H1 (cell line): Measurements from ENCODE around the gene SEC31A. TPM values are rescaled to one million over a fixed set of nuclear protein-coding genes. Genes with fewer than 3 reads are reported as not detected.

Experiments used
- CTCF ChIA-PET: fragments of 300-600 bp; sonication (Branson Sonifier 250); formaldehyde crosslinking; loops from one replicate; lab custom pipeline; 2021; ENCODE audit not compliant: partially characterized antibody; lab: Charles Lee
- POLR2A ChIA-PET: fragments of 300-600 bp; sonication (Branson Sonifier 250); formaldehyde crosslinking; loops from one replicate; lab custom pipeline; 2021; ENCODE audit warnings: inconsistent platforms; ENCODE audit not compliant: partially characterized antibody; lab: Charles Lee
- DNase-seq, 2 experiments: peaks; one replicate each; pipeline versions ENCODE4 v3.0.0 to v3.0.0-alpha.2; 2010 to 2022; ENCODE audit warnings: low spot score in 2 of 2, low read depth in 1 of 2, mixed read lengths in 1 of 2
- FAIRE-seq: peaks from 2 replicates; lab custom pipeline; 2011; peaks lifted over from hg19 to GRCh38; lab: Jason Lieb, UNC
- H2AFZ ChIP-seq: 2 replicates; pipeline ENCODE4 v1.8.1; 2012; ENCODE audit warnings: low read length, inconsistent platforms
- H2AK5ac ChIP-seq: 2 replicates; pipeline ENCODE4 v1.6.1; 2013; ENCODE audit warnings: low read depth, low read length
- H2BK120ac ChIP-seq: replicated peaks from 2 replicates; pipeline ENCODE3; 2013; ENCODE audit warnings: low read depth, low read length, inconsistent platforms
- H2BK12ac ChIP-seq: 2 replicates; pipeline ENCODE4 v1.6.1; 2013; ENCODE audit warnings: low read depth, low read length
- H2BK15ac ChIP-seq: 2 replicates; pipeline ENCODE4 v1.6.1; 2013; ENCODE audit warnings: low read length
- H2BK20ac ChIP-seq: 2 replicates; pipeline ENCODE4 v1.6.1; 2013; ENCODE audit warnings: low read length
- H2BK5ac ChIP-seq: 2 replicates; pipeline ENCODE4 v1.6.1; 2013; ENCODE audit warnings: low read depth, low read length
- H3K14ac ChIP-seq: 2 replicates; pipeline ENCODE4 v1.6.1; 2013; ENCODE audit warnings: inconsistent platforms; ENCODE audit not compliant: insufficient read length
- H3K18ac ChIP-seq: 2 replicates; pipeline ENCODE4 v1.6.1; 2013; ENCODE audit warnings: low read length; ENCODE audit errors: extremely low read depth
- H3K23ac ChIP-seq: 2 replicates; pipeline ENCODE4 v1.6.1; 2013; ENCODE audit warnings: inconsistent platforms; ENCODE audit not compliant: insufficient read length
- H3K23me2 ChIP-seq: 2 replicates; pipeline ENCODE4 v1.6.1; 2013; ENCODE audit warnings: low read depth, low read length
- H3K27ac ChIP-seq: 2 replicates; pipeline ENCODE4 v1.6.1; 2011; ENCODE audit warnings: low read depth, low read length, inconsistent platforms
- H3K27me3 ChIP-seq, 4 experiments: replicated peaks in 1 of 4; 1 replicate in 1 of 4; 2 replicates in 3 of 4; pipeline versions ENCODE4 v1.6.1 to v1.8.1; 2011 to 2013; ENCODE audit warnings: low read length in 3 of 4, mild to moderate bottlenecking in 3 of 4, inconsistent platforms in 2 of 4, mixed read lengths in 2 of 4, moderate library complexity in 1 of 4; ENCODE audit not compliant: control insufficient read depth in 3 of 4, insufficient read depth in 3 of 4; ENCODE audit errors: extremely low read depth in 1 of 4
- H3K36me3 ChIP-seq, 4 experiments: 2 replicates each; pipeline versions ENCODE4 v1.6.1 to v1.8.1; 2011 to 2013; ENCODE audit warnings: mild to moderate bottlenecking in 4 of 4, low read length in 3 of 4, moderate library complexity in 2 of 4, control low read depth in 1 of 4, inconsistent platforms in 1 of 4; ENCODE audit not compliant: insufficient read depth in 4 of 4, control insufficient read depth in 2 of 4
- H3K4ac ChIP-seq: replicated peaks from 2 replicates; pipeline ENCODE3; 2013; ENCODE audit warnings: low read length, low read depth, mixed read lengths, inconsistent platforms; ENCODE audit not compliant: insufficient read length
- H3K4me1 ChIP-seq, 4 experiments: replicated peaks in 1 of 4; 1 replicate in 1 of 4; 2 replicates in 3 of 4; pipeline versions ENCODE4 v1.6.1 to v1.8.1; 2011 to 2013; ENCODE audit warnings: low read length in 3 of 4, inconsistent platforms in 2 of 4, mixed read lengths in 1 of 4; ENCODE audit not compliant: insufficient read depth in 4 of 4, control insufficient read depth in 3 of 4
- H3K4me2 ChIP-seq, 2 experiments: 2 replicates each; pipeline versions ENCODE4 v1.6.1 to v1.8.1; 2011 to 2013; ENCODE audit warnings: low read depth in 2 of 2, low read length in 2 of 2, control low read depth in 1 of 2, inconsistent platforms in 1 of 2, mild to moderate bottlenecking in 1 of 2; ENCODE audit not compliant: insufficient read depth in 1 of 2
- H3K4me3 ChIP-seq, 4 experiments: fragments of 200-600, 300-600 bp in 1 of 4; sonication (generic), shearing (Covaris generic), sonication (Bioruptor Twin) in 1 of 4; 2 replicates each; pipeline versions ENCODE4 v1.5.1 to v1.8.1; 2011 to 2016; ENCODE audit warnings: low read length in 4 of 4, low read depth in 3 of 4, control low read depth in 2 of 4, inconsistent platforms in 2 of 4, mild to moderate bottlenecking in 2 of 4, mixed read lengths in 1 of 4, moderate library complexity in 1 of 4; ENCODE audit not compliant: insufficient read depth in 2 of 4; ENCODE audit errors: extremely low read depth in 1 of 4
- H3K56ac ChIP-seq: replicated peaks from 2 replicates; pipeline ENCODE3; 2013; ENCODE audit warnings: low read depth, mild to moderate bottlenecking, mixed read lengths, low read length, inconsistent platforms; ENCODE audit not compliant: insufficient read length
- H3K79me1 ChIP-seq: 2 replicates; pipeline ENCODE4 v1.6.1; 2013; ENCODE audit warnings: low read depth, low read length, control low read depth
- H3K79me2 ChIP-seq, 2 experiments: 2 replicates each; pipeline versions ENCODE4 v1.6.1 to v1.8.1; 2012 to 2013; ENCODE audit warnings: low read length in 2 of 2, mild to moderate bottlenecking in 2 of 2, inconsistent platforms in 1 of 2; ENCODE audit not compliant: insufficient read depth in 2 of 2, control insufficient read depth in 1 of 2
- H3K9ac ChIP-seq, 4 experiments: replicated peaks in 1 of 4; 1 replicate in 1 of 4; 2 replicates in 3 of 4; pipeline versions ENCODE4 v1.6.1 to v1.8.1; 2011 to 2013; ENCODE audit warnings: low read depth in 3 of 4, low read length in 3 of 4, control low read depth in 2 of 4, mild to moderate bottlenecking in 2 of 4, moderate library complexity in 2 of 4, inconsistent platforms in 1 of 4; ENCODE audit errors: extremely low read depth in 1 of 4
- H3K9me3 ChIP-seq, 2 experiments: 2 replicates each; pipeline versions ENCODE4 v1.6.1 to v1.8.1; 2012 to 2013; ENCODE audit warnings: mild to moderate bottlenecking in 2 of 2, moderate library complexity in 2 of 2, control low read depth in 1 of 2, inconsistent platforms in 1 of 2, low read depth in 1 of 2, low read length in 1 of 2, mixed read lengths in 1 of 2; ENCODE audit not compliant: insufficient read depth in 2 of 2
- H4K20me1 ChIP-seq, 2 experiments: replicated peaks in 1 of 2; 2 replicates each; pipeline versions ENCODE3 to v1.8.1; 2011 to 2013; ENCODE audit warnings: inconsistent platforms in 2 of 2, low read length in 2 of 2, mild to moderate bottlenecking in 1 of 2; ENCODE audit not compliant: insufficient read depth in 2 of 2, control insufficient read depth in 1 of 2
- H4K5ac ChIP-seq: 2 replicates; pipeline ENCODE4 v1.6.1; 2013; ENCODE audit warnings: low read length, low read depth, mixed read lengths, inconsistent platforms; ENCODE audit not compliant: insufficient read length
- H4K8ac ChIP-seq: 2 replicates; pipeline ENCODE4 v1.8.0; 2013; ENCODE audit warnings: mild to moderate bottlenecking, moderate library complexity, low read length, inconsistent platforms; ENCODE audit not compliant: insufficient read depth; ENCODE audit errors: extremely low read depth
- H4K91ac ChIP-seq: replicated peaks from 2 replicates; pipeline ENCODE3; 2013; ENCODE audit warnings: low read length, mixed read lengths, inconsistent platforms; ENCODE audit not compliant: insufficient read length
- BRCA1 ChIP-seq: IDR thresholded peaks from 2 replicates; pipeline ENCODE4 v1.6.1; 2012; ENCODE audit warnings: low read depth, low read length, improper control_type of control experiment
- CEBPB ChIP-seq: IDR thresholded peaks from 2 replicates; pipeline ENCODE4 v1.6.1; 2012; ENCODE audit warnings: low read depth, low read length
- E2F6 ChIP-seq: IDR thresholded peaks from 2 replicates; pipeline ENCODE4 v1.6.1; 2012; ENCODE audit warnings: inconsistent platforms
- EZH2 ChIP-seq: fragments of 200-600 bp; sonication (generic); IDR thresholded peaks from 2 replicates; pipeline ENCODE4 v1.7.1; 2012; ENCODE audit warnings: low read depth, mild to moderate bottlenecking, moderate library complexity, low read length, inconsistent platforms; ENCODE audit not compliant: severe bottlenecking
- KDM5A ChIP-seq: fragments of 200-600 bp; IDR thresholded peaks from 2 replicates; pipeline ENCODE4 v1.7.1; 2012; ENCODE audit warnings: mild to moderate bottlenecking, low read length, inconsistent platforms, mixed read lengths
- RAD21 ChIP-seq, 2 experiments: IDR thresholded peaks in 1 of 2; conservative IDR thresholded peaks in 1 of 2; 2 replicates each; pipeline ENCODE4 v1.6.1; 2011; ENCODE audit warnings: low read depth in 2 of 2, low read length in 2 of 2, improper control_type of control experiment in 1 of 2, inconsistent platforms in 1 of 2, mild to moderate bottlenecking in 1 of 2, moderate library complexity in 1 of 2
- WGBS, 2 experiments: shearing (Covaris generic) in 1 of 2; methylation state at CpG; one replicate each; pipeline versions ENCODE4 v1.1.6 to v1.1.7; 2013 to 2015; ENCODE audit warnings: low lambda C conversion rate in 2 of 2, mixed read lengths in 2 of 2, inconsistent platforms in 1 of 2, low coverage in 1 of 2, missing lambda C conversion rate in 1 of 2; ENCODE audit not compliant: insufficient replicate concordance in 2 of 2, insufficient coverage in 1 of 2, insufficient read length in 1 of 2; ENCODE audit errors: extremely low coverage in 1 of 2, missing lambda C conversion rate in 1 of 2; 5-methylcytosine and 5-hydroxymethylcytosine counted together
- polyA plus RNA-seq, 7 experiments: library from polyadenylated mRNA; depleted of rRNA in 3 of 7; stranded (reverse) in 5 of 7; unstranded in 2 of 7; fragments of >200 nt in 5 of 7; fragments of 200-250 nt in 2 of 7; gene quantifications; 1 replicate in 5 of 7; 2 replicates in 1 of 7; 4 replicates in 1 of 7; pipeline versions ENCODE4 v1.2.1 to v1.2.3, GENCODE V29; 2011 to 2013; ENCODE audit warnings: missing spikeins in 2 of 7, mixed read lengths in 2 of 7
- total RNA-seq: library from RNA; stranded (reverse); fragmentation: NEBNext Ultra II Directional; extraction: Animal tissue kit (Norgen Biotek cat#: 25700); gene quantifications from 2 replicates; pipeline ENCODE4 v1.2.1, GENCODE V29; 2021

Gene SEC31A
- total and polyA plus RNA-seq, 2 of the 8 experiments (the other 6 are each of a cell fraction or from before 2014, with no cell fraction given), result 112 to 125 TPM

- DNase-seq (no peak), FAIRE-seq (no peak)
- WGBS, 2 experiments, result 63% methylated on average over 7 of the region's 7 CpGs; no CpG with 5 or more reads in 1 of the 2 experiments
- H2AFZ ChIP-seq, result no peak overlapping the region
- no peak overlapping the region for H3K18ac ChIP-seq
- H2BK12ac ChIP-seq, result no peak overlapping the region
- no peak overlapping the region for H3K4me2 ChIP-seq
- no peak overlapping the region for H2BK15ac ChIP-seq
- H3K79me1 ChIP-seq, result no peaks in the 10 kb centered on the region
- H2BK20ac ChIP-seq, result no peak overlapping the region
- peaks cover 0 to 6% (median 0%) of the 10 kb centered on the region in 4 experiments; a peak in 1 of 8 replicates for H3K36me3 ChIP-seq
- peaks cover 68 to 99% (median 96%) of the 10 kb centered on the region in 4 experiments for H3K27me3 ChIP-seq
- H4K5ac ChIP-seq, result no peak overlapping the region
- no peak overlapping the region for H3K9ac ChIP-seq
- H3K27ac ChIP-seq, result no peak overlapping the region
- H3K4me1 ChIP-seq, result peaks cover 0 to 5% (median 0%) of the 10 kb centered on the region in 4 experiments; a peak in 2 of 7 replicates
- no peaks in the 10 kb centered on the region for H3K23me2 ChIP-seq
- H4K8ac ChIP-seq, result no peak overlapping the region
- no peak overlapping the region for H2BK120ac ChIP-seq
- no peak overlapping the region for H3K56ac ChIP-seq
- ChIA-PET POLR2A (interaction anchor here (0.6 kb wide), 1 partner anchor 13 kb away, joined by 3 read pairs; no protein-coding TSS in a partner anchor), CTCF (interaction anchor here (0.6 to 3.5 kb wide), 5 partner anchors 8 to 1696 kb away, joined by 3 to 13 read pairs (median 4); no protein-coding TSS in a partner anchor)
- H3K4me3 ChIP-seq, result no peak overlapping the region
- no peak overlapping the region for H3K14ac ChIP-seq
- H4K91ac ChIP-seq, result no peak overlapping the region
- H2BK5ac ChIP-seq, result no peak overlapping the region
- no peak overlapping the region for H2AK5ac ChIP-seq
- H4K20me1 ChIP-seq, result peaks cover 10 to 32% of the 10 kb centered on the region in 2 experiments
- no peak overlapping the region for H3K4ac ChIP-seq
- no peaks in the 10 kb centered on the region for H3K79me2 ChIP-seq
- peaks cover 5 to 7% of the 10 kb centered on the region in 2 experiments; a peak in 1 of 4 replicates for H3K9me3 ChIP-seq
- no peak overlapping the region for H3K23ac ChIP-seq
- TF ChIP-seq KDM5A, result no peak
- TF ChIP-seq BRCA1, result no peak
- TF ChIP-seq EZH2, result peak; percentile 11
- TF ChIP-seq E2F6, result no peak
- TF ChIP-seq RAD21 (IDR thresholded peaks at IDR 0.05 in 1 of 2, conservative IDR thresholded peaks at IDR 0.05 in 1 of 2; ENCODE audit: low read depth in 2 of 2, low read length in 2 of 2), result no peak
- TF ChIP-seq CEBPB, result no peak
These were observed 101.8 kb downstream of the SEC31A start for GRCh38 chr4:82789025-82789776.
